ENCODE measurements around the gene SLC11A1.

SLC11A1 gene, protein sequence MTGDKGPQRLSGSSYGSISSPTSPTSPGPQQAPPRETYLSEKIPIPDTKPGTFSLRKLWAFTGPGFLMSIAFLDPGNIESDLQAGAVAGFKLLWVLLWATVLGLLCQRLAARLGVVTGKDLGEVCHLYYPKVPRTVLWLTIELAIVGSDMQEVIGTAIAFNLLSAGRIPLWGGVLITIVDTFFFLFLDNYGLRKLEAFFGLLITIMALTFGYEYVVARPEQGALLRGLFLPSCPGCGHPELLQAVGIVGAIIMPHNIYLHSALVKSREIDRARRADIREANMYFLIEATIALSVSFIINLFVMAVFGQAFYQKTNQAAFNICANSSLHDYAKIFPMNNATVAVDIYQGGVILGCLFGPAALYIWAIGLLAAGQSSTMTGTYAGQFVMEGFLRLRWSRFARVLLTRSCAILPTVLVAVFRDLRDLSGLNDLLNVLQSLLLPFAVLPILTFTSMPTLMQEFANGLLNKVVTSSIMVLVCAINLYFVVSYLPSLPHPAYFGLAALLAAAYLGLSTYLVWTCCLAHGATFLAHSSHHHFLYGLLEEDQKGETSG

DNA sequence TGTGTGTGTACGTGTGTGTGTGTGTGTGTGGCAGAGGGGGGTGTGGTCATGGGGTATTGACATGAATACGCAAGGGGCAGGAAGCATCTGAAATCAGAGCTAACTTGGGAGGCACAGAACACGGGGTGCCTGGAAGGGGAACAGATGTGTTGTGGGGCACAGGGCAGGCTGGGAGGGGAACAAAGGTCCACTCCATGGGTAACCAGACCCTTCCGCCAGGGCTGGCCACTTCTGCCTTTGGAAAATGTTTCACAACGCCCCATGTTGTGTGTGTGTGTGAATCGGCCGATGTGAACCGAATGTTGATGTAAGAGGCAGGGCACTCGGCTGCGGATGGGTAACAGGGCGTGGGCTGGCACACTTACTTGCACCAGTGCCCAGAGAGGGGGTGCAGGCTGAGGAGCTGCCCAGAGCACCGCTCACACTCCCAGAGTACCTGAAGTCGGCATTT, at the start of gene SLC11A1:
SLC11A1 (plus strand) TSS at position 358 of the 451 bp plus-strand sequence. CDS start 96 bp downstream, outside the sequence.
- in situ Hi-C loops (cut with HindIII; ENCODE audit: low sequenced_read_pairs) = no loop called here

DNA sequence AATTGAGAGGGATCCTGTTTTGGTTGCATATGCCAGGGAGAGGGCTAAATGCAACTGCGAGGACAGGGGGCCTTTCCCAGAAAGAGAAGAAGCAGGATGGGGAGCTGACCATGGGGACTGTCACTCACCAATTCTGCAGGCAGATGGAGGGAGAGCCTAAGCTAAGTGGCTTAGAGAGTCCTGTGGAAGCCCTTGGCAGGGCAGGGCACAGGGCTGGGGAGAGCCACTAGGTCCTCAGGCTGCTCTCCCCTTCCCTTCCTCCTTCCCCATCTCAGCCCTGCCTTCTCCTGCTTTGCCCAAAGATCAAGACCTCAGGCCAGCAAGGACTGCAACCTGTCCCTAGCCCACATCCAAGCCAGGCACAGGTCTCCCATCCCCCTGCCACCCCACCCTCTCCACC, 49.8 kb upstream of the SLC11A1 start:
- in situ Hi-C loops (cut with HindIII; ENCODE audit: low sequenced_read_pairs) = no loop called here

- in situ Hi-C loops (cut with HindIII; ENCODE audit: low sequenced_read_pairs) = no loop called here
Observed at GRCh38 chr2:218332920-218333645, 49.0 kb upstream of the SLC11A1 start.

- in situ Hi-C loops (cut with HindIII; ENCODE audit: low sequenced_read_pairs) = no loop called here
Observed at GRCh38 chr2:218334531-218334930, 47.5 kb upstream of the SLC11A1 start.

GRCh38 chr2:218340656-218341055, 41.4 kb upstream of the SLC11A1 start:
- in situ Hi-C loops (cut with HindIII; ENCODE audit: low sequenced_read_pairs) = no loop called here

- in situ Hi-C loops (cut with HindIII; ENCODE audit: low sequenced_read_pairs) = no loop called here
Observed at GRCh38 chr2:218341381-218341780, 40.7 kb upstream of the SLC11A1 start.

DNA sequence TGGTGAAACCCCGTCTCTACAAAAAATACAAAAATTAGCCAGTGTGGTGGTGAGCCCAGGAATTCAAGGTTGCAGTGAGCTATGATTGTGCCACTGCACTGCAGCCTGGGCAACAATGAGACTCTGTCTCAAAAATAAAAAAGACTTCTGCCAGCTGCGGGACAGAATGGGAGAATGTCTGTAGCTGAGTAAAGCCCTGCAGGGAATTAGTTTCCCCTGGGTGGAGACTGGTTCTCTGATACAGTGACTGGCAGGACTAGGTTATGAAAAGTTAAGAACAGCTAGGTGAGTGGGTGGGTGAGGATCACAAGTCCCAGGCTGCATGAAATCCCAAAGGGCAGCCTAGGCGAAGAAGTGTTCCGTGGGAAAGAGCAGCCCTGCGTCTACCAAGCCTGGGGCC, 39.2 kb upstream of the SLC11A1 start:
- in situ Hi-C loops (cut with HindIII; ENCODE audit: low sequenced_read_pairs) = no loop called here

GRCh38 chr2:218343591-218343990, 38.5 kb upstream of the SLC11A1 start:
- in situ Hi-C loops (cut with HindIII; ENCODE audit: low sequenced_read_pairs) = no loop called here

DNA sequence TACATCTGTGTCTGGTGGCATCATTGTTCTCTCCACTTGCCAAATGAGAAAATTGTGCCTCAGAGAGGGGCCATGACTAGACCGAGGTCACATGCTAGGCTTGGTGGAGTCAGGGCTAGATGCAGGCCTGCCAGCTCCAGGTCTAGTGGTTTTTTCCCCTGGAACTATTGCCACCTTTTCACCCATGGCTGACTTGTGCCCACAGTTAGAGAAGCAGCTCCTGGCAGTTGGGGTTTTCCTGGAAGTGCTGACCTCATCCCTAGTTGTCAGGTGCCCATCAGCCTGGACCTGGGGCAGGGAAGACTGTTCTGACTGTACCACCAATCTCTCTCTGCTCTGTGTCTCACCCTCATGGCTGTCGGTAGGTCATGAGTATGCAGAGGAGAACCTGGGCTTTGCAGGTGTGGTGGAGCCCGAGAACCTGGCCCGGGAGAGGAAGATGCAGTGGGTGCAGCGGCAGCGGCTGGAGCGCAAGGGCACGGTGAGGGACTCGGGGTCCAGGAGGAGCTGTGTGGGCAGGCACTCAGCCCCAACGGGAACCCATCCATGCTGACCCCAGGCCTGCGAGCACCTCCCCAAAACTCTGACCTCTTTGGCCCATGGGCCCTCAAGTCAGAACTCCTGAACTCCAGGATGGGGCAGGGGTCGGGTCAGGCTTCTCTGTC, 37.9 kb upstream of the SLC11A1 start:
- in situ Hi-C loops (cut with HindIII; ENCODE audit: low sequenced_read_pairs) = no loop called here

DNA sequence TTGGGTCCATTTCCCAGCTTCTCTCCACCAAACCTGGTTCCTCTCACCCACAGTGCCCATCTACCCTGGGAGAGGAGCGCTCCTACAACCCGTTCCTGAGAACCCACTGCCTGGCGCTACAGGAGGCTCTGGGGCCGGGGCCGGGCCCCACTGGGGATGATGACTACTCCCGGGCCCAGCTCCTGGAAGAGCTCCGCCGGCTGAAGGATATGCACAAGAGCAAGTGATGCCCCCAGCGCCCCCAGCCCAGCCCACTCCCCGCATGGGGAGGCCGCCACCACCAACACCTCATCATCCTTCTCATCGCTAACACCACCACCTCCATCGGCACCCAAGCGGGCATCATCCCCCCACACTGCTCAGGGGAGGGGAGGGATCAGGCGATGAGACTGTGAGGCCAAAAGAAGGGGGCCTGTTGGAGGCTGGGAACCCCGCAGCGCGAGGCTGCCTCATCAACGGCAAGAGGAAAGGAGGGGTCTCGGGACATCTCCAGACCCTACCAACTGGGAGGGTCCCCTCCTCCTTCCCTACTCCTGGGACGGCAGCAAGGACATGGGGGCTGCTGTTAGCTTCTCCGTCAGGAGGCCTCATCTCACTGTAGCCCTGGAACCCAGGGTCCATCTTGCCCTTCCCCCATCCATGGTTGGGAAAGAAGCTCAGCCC, 37.2 kb upstream of the SLC11A1 start:
- in situ Hi-C loops (cut with HindIII; ENCODE audit: low sequenced_read_pairs) = no loop called here

- in situ Hi-C loops (cut with HindIII; ENCODE audit: low sequenced_read_pairs) = no loop called here
Observed at GRCh38 chr2:218345491-218346236, 36.4 kb upstream of the SLC11A1 start.

- in situ Hi-C loops (cut with HindIII; ENCODE audit: low sequenced_read_pairs) = no loop called here
Observed at GRCh38 chr2:218347172-218347571, 34.9 kb upstream of the SLC11A1 start.

- in situ Hi-C loops (cut with HindIII; ENCODE audit: low sequenced_read_pairs) = no loop called here
Observed at GRCh38 chr2:218354045-218354444, 28.0 kb upstream of the SLC11A1 start.

DNA sequence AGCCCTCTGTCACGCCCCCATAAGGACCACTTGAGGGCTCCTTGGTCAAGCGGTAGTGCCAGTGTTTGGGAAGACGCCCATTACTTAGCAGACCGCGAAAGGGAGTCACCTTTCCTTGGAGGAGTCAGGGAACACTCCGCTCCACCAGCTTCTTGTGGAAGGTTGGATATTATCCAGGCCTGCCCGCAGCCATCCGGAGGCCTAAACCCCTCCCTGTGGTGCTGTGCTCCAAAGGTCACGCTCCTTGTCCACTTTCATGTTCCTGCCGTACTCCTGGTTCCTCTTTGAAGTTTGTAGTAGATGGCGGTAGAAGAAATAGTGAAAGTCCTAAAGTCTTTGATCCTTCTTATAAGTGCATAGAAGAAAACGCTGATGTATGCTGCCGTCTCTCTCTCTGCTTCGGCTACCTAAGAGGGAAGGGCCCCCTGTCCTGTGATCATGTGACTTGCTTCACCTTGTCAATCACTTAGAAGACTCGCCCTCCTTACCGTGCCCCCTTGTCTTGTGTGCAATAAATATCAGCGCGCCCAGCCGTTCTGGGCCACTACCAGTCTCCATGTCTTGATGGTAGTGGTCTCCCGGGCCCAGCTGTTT, 27.1 kb upstream of the SLC11A1 start:
- in situ Hi-C loops (cut with HindIII; ENCODE audit: low sequenced_read_pairs) = loop anchor here (5.0 kb wide), 1 partner anchor 58 kb away; no protein-coding TSS in a partner anchor

GRCh38 chr2:218357236-218358177, 24.6 kb upstream of the SLC11A1 start:
- in situ Hi-C loops (cut with HindIII; ENCODE audit: low sequenced_read_pairs) = loop anchor here (5.0 kb wide), 1 partner anchor 60 kb away; no protein-coding TSS in a partner anchor

- in situ Hi-C loops (cut with HindIII; ENCODE audit: low sequenced_read_pairs) = no loop called here
Observed at GRCh38 chr2:218360453-218360852, 21.6 kb upstream of the SLC11A1 start.

DNA sequence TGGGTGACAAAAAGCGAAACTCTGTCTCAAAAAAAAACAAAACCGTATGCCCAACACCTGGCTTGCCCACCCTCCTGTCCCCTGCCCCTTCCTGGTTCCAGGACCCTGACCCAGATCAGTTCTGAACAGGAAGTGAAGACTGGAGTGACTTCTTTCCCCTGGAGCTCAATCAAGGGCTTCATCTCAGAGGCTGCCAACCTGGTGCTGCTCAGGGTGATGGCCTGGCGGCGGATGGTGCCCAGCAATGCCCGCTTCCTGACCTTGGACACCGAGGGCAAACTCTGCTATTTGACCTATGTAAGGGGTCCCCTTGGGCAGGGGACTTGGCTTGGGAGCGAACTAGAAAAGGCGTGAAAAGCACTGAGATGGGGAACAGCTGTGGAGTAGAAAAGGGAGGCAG, 19.5 kb upstream of the SLC11A1 start:
- in situ Hi-C loops (cut with HindIII; ENCODE audit: low sequenced_read_pairs) = no loop called here

DNA sequence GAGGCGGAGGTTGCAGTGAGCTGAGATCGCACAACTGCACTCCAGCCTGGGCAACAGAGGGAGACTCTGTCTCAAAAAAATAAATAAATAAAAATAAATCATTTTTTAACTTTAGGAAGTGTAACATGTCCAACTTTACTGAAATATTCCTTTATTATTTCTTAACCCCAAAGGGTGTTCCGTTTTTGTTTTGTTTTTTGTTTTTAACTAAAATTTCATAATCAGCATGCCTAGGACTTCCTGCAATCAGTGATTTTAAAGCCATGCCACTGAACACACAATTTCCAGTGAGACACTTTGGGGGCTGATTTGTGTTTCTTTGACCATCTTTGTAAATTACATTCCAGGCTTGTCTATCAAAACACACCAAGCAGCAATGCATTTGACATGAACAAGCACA, 18.3 kb upstream of the SLC11A1 start:
- in situ Hi-C loops (cut with HindIII; ENCODE audit: low sequenced_read_pairs) = no loop called here
